ENCODE data around the gene SPDEF.

The SPDEF gene

GRCh38 chr6:34522761-34523160 is 33.4 kb downstream of the SPDEF start:
- H3K27me3 ChIP-seq (ENCODE audit: insufficient read depth, low read length) = no peaks in the 10 kb centered on the region
- no peak overlapping the region for H3K27ac ChIP-seq (ENCODE audit: low read length)
- H3K36me3 ChIP-seq (ENCODE audit: insufficient read depth, low read depth, low read length) = no peaks in the 10 kb centered on the region
- H3K9ac ChIP-seq (ENCODE audit: low read depth, low read length) = no peak overlapping the region
- no peaks in the 10 kb centered on the region for H3K9me3 ChIP-seq (ENCODE audit: insufficient read depth, low read depth, low read length)
- no peak overlapping the region for H3K4me3 ChIP-seq (ENCODE audit: low read length)
- H3K4me1 ChIP-seq (ENCODE audit: insufficient read depth, low read length) = peaks cover 9% of the 10 kb centered on the region; the same call in 1 of the 2 replicates

GRCh38 chr6:34521463-34522285 is 34.5 kb downstream of the SPDEF start:
- no peak overlapping the region for H3K27ac ChIP-seq (ENCODE audit: low read length)
- no peak overlapping the region for H3K9ac ChIP-seq (ENCODE audit: low read depth, low read length)
- H3K4me3 ChIP-seq (ENCODE audit: low read length) = no peak overlapping the region
- no peaks in the 10 kb centered on the region for H3K36me3 ChIP-seq (ENCODE audit: insufficient read depth, low read depth, low read length)
- H3K4me1 ChIP-seq (ENCODE audit: insufficient read depth, low read length) = 0 out of 2 replicates have a peak, but pooled peaks cover 3% of the 10 kb centered on the region
- no peaks in the 10 kb centered on the region for H3K27me3 ChIP-seq (ENCODE audit: insufficient read depth, low read length)
- no peaks in the 10 kb centered on the region for H3K9me3 ChIP-seq (ENCODE audit: insufficient read depth, low read depth, low read length)

- Histone ChIP-seq H3K4me3 (ENCODE audit: low read length) (no peak overlapping the region), H3K9ac (ENCODE audit: low read depth, low read length) (no peak overlapping the region), H3K4me1 (ENCODE audit: insufficient read depth, low read length) (no peaks in the 10 kb centered on the region), H3K36me3 (ENCODE audit: insufficient read depth, low read depth, low read length) (no peaks in the 10 kb centered on the region), H3K27me3 (ENCODE audit: insufficient read depth, low read length) (peaks cover 3% of the 10 kb centered on the region), H3K9me3 (ENCODE audit: insufficient read depth, low read depth, low read length) (no peaks in the 10 kb centered on the region), H3K27ac (ENCODE audit: low read length) (no peak overlapping the region)
Observed at GRCh38 chr6:34520645-34521462, 35.3 kb downstream of the SPDEF start.

- Histone ChIP-seq H3K9ac (ENCODE audit: low read depth, low read length) (no peak overlapping the region), H3K27me3 (ENCODE audit: insufficient read depth, low read length) (peaks cover 10% of the 10 kb centered on the region), H3K4me3 (ENCODE audit: low read length) (no peak overlapping the region), H3K27ac (ENCODE audit: low read length) (no peak overlapping the region), H3K36me3 (ENCODE audit: insufficient read depth, low read depth, low read length) (no peaks in the 10 kb centered on the region), H3K9me3 (ENCODE audit: insufficient read depth, low read depth, low read length) (no peaks in the 10 kb centered on the region), H3K4me1 (ENCODE audit: insufficient read depth, low read length) (peaks cover 2% of the 10 kb centered on the region; the same call in 1 of the 2 replicates)
Observed at GRCh38 chr6:34519971-34520644, 36.0 kb downstream of the SPDEF start.

- no peaks in the 10 kb centered on the region for H3K36me3 ChIP-seq (ENCODE audit: insufficient read depth, low read depth, low read length)
Observed at GRCh38 chr6:34518669-34519365, 37.3 kb downstream of the SPDEF start.

GRCh38 chr6:34517966-34518365 is 38.2 kb downstream of the SPDEF start:
- H3K27me3 ChIP-seq (ENCODE audit: insufficient read depth, low read length) = peaks cover 23% of the 10 kb centered on the region

More at GRCh38 chr6:34518669-34519365, 37.3 kb downstream of the SPDEF start:
- no peaks in the 10 kb centered on the region for H3K9me3 ChIP-seq (ENCODE audit: insufficient read depth, low read depth, low read length)
- H3K4me1 ChIP-seq (ENCODE audit: insufficient read depth, low read length) = peaks cover 3% of the 10 kb centered on the region; the same call in 1 of the 2 replicates
- no peak overlapping the region for H3K9ac ChIP-seq (ENCODE audit: low read depth, low read length)
- H3K27ac ChIP-seq (ENCODE audit: low read length) = no peak overlapping the region
- peaks cover 23% of the 10 kb centered on the region for H3K27me3 ChIP-seq (ENCODE audit: insufficient read depth, low read length)
- H3K4me3 ChIP-seq (ENCODE audit: low read length) = no peak overlapping the region

GRCh38 chr6:34517461-34517881 is 38.7 kb downstream of the SPDEF start:
- H3K9me3 ChIP-seq (ENCODE audit: insufficient read depth, low read depth, low read length) = no peaks in the 10 kb centered on the region
- peaks cover 5% of the 10 kb centered on the region; the same call in 1 of the 2 replicates for H3K4me1 ChIP-seq (ENCODE audit: insufficient read depth, low read length)
- H3K27me3 ChIP-seq (ENCODE audit: insufficient read depth, low read length) = peaks cover 23% of the 10 kb centered on the region
- no peak overlapping the region for H3K9ac ChIP-seq (ENCODE audit: low read depth, low read length)
- no peak overlapping the region for H3K4me3 ChIP-seq (ENCODE audit: low read length)
- no peak overlapping the region for H3K27ac ChIP-seq (ENCODE audit: low read length)
- H3K36me3 ChIP-seq (ENCODE audit: insufficient read depth, low read depth, low read length) = no peaks in the 10 kb centered on the region

More at GRCh38 chr6:34517966-34518365, 38.2 kb downstream of the SPDEF start:
- Histone ChIP-seq H3K36me3 (ENCODE audit: insufficient read depth, low read depth, low read length) (no peaks in the 10 kb centered on the region), H3K9ac (ENCODE audit: low read depth, low read length) (no peak overlapping the region; the same call in 1 of the 2 replicates), H3K27ac (ENCODE audit: low read length) (no peak overlapping the region), H3K9me3 (ENCODE audit: insufficient read depth, low read depth, low read length) (no peaks in the 10 kb centered on the region), H3K4me3 (ENCODE audit: low read length) (no peak overlapping the region), H3K4me1 (ENCODE audit: insufficient read depth, low read length) (peaks cover 5% of the 10 kb centered on the region; the same call in 1 of the 2 replicates)

GRCh38 chr6:34516391-34517324 is 39.5 kb downstream of the SPDEF start:
- Histone ChIP-seq H3K36me3 (ENCODE audit: insufficient read depth, low read depth, low read length) (no peaks in the 10 kb centered on the region), H3K9me3 (ENCODE audit: insufficient read depth, low read depth, low read length) (no peaks in the 10 kb centered on the region), H3K4me1 (ENCODE audit: insufficient read depth, low read length) (peaks cover 5% of the 10 kb centered on the region; the same call in 1 of the 2 replicates), H3K27ac (ENCODE audit: low read length) (no peak overlapping the region), H3K27me3 (ENCODE audit: insufficient read depth, low read length) (peaks cover 23% of the 10 kb centered on the region), H3K9ac (ENCODE audit: low read depth, low read length) (no peak overlapping the region), H3K4me3 (ENCODE audit: low read length) (no peak overlapping the region)

GRCh38 chr6:34515473-34516387 is 40.4 kb downstream of the SPDEF start:
- Histone ChIP-seq H3K36me3 (ENCODE audit: insufficient read depth, low read depth, low read length) (no peaks in the 10 kb centered on the region), H3K4me3 (ENCODE audit: low read length) (peak overlapping the region; percentile 76; the same call in 1 of the 2 replicates), H3K27me3 (ENCODE audit: insufficient read depth, low read length) (peaks cover 23% of the 10 kb centered on the region), H3K4me1 (ENCODE audit: insufficient read depth, low read length) (peaks cover 5% of the 10 kb centered on the region; the same call in 1 of the 2 replicates), H3K27ac (ENCODE audit: low read length) (no peak overlapping the region), H3K9me3 (ENCODE audit: insufficient read depth, low read depth, low read length) (no peaks in the 10 kb centered on the region), H3K9ac (ENCODE audit: low read depth, low read length) (no peak overlapping the region)

All from iPS-20b (cell line).